Tibial artery (tissue), 4 donors: ENCODE data around the gene TULP4.
"Not testable (repeated sequence)": the region's sequence is repeated elsewhere in the genome, so short reads cannot be mapped to it uniquely, and the experiment has no call there.

Source experiments
- DNase-seq, 2 donors: peaks; one replicate each; pipeline ENCODE4 v3.0.0-alpha.2; 2019
- H3K27ac ChIP-seq, 2 donors: fragments of 200-600 bp; sonication (generic) in 1 of 2; 1 replicate in 1 of 2; 2 replicates in 1 of 2; pipeline ENCODE4 v1.5.1; 2018 to 2019; ENCODE audit warnings: mild to moderate bottlenecking in 1 of 2
- H3K27me3 ChIP-seq, 2 donors: fragments of 200-600 bp; sonication (generic) in 1 of 2; one replicate each; pipeline versions ENCODE4 v1.5.1 to v1.6.0; 2016 to 2019
- H3K36me3 ChIP-seq, 3 donors: fragments of 200-600 bp; sonication (generic) in 2 of 3; one replicate each; pipeline ENCODE4 v1.5.1; 2016 to 2019; ENCODE audit warnings: mild to moderate bottlenecking in 2 of 3
- H3K4me1 ChIP-seq, 4 donors: fragments of 200-600 bp; sonication (generic) in 2 of 4; 1 replicate in 3 of 4; 2 replicates in 1 of 4; pipeline ENCODE4 v1.5.1; 2016 to 2019
- H3K4me3 ChIP-seq, 2 donors: fragments of 200-600 bp; sonication (generic) in 1 of 2; 1 replicate in 1 of 2; 2 replicates in 1 of 2; pipeline ENCODE4 v1.5.1; 2018 to 2019; ENCODE audit warnings: mild to moderate bottlenecking in 2 of 2
- H3K9me3 ChIP-seq, 3 donors: fragments of 200-600 bp; sonication (generic) in 1 of 3; one replicate each; pipeline ENCODE4 v1.5.1; 2016 to 2019
- intact Hi-C: fragments of 100-400 bp; cut with DNase I; formaldehyde crosslinking; loops from one replicate; pipeline ENCODE4 v1.15.0; 2023; ENCODE audit warnings: low total_unique reads
- TF ChIP-seq, protein P1 (sequence below), 2 experiments: fragments of 200-600 bp in 1 of 2; fragments of 450-650 bp in 1 of 2; IDR thresholded peaks; one replicate each; pipeline ENCODE4 v1.5.1; 2017 to 2019; ENCODE audit warnings: antibody characterized with exemption in 2 of 2, mild to moderate bottlenecking in 1 of 2, moderate library complexity in 1 of 2

Gene TULP4

DNA sequence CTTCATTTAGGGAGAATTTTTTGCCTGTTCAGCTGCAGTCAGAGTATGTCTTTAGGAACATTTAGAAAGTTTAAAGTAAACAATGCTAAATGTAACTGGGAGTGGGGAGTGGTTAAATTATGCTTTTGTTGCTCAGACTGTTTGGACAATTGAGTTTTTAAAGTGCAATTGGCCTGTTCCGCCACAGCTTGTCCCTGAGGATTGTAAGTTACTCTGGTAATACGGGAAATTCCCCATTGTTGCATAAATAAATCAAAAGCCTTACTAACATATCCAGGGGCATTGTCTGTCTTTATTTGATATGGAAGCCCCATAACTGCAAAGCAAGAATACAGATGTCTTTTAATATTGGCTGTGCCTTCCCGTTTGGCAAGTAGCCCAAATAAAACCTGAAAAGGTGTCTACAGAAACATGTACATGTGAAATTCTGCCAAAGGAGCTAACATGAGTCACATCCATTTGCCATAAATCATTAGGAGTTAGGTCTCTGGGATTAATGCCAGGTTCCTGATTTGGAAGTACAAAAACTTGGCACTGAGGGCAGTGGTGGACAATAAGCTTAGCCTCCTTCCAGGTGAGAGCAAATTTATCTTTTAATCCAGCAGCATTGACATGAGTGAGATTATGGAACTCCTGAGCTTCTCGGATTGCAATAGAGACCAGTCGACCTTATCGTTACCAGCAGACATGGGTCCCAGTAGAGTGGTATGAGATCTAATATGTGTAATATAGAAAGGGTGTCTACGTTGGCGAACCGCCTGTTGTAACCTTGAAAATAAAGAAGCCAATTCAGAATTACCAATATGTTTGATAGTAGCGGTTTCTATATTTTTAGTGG is 11.7 kb upstream of the TULP4 start:
- H3K27ac ChIP-seq, intact Hi-C loops, H3K4me1 ChIP-seq, H3K27me3 ChIP-seq, H3K4me3 ChIP-seq, DNase-seq: not testable (repeated sequence)
- Histone ChIP-seq H3K9me3 (peaks cover 0 to 16% (median 7%) of the 10 kb centered on the region in 3 donors), H3K36me3 (peaks cover 7 to 18% (median 11%) of the 10 kb centered on the region in 3 donors)

DNA sequence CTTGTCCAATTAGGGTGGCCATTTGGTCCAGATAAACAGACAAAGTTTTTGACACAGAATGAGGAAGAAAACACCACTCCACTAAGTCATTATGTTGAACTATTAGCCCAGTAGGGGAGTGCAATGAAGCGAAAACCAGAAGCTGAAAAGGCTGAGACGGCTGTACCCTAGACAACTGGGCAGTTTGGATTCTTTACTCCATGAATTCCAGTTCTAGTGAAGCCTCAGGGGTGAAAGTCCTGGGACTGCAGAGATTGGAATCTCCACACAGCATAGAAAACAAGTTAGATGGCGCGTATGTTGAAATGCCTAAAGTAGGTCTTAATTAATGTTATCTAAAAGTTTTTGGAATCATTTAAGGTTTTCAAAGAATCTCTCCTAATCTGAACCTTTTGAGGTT is 10.7 kb upstream of the TULP4 start:
- H3K27me3 ChIP-seq, H3K27ac ChIP-seq, DNase-seq, H3K4me1 ChIP-seq, H3K4me3 ChIP-seq, intact Hi-C loops: not testable (repeated sequence)
- H3K36me3 ChIP-seq = peaks cover 1 to 13% (median 11%) of the 10 kb centered on the region in 3 donors
- peaks cover 0 to 12% (median 7%) of the 10 kb centered on the region in 3 donors for H3K9me3 ChIP-seq

DNA sequence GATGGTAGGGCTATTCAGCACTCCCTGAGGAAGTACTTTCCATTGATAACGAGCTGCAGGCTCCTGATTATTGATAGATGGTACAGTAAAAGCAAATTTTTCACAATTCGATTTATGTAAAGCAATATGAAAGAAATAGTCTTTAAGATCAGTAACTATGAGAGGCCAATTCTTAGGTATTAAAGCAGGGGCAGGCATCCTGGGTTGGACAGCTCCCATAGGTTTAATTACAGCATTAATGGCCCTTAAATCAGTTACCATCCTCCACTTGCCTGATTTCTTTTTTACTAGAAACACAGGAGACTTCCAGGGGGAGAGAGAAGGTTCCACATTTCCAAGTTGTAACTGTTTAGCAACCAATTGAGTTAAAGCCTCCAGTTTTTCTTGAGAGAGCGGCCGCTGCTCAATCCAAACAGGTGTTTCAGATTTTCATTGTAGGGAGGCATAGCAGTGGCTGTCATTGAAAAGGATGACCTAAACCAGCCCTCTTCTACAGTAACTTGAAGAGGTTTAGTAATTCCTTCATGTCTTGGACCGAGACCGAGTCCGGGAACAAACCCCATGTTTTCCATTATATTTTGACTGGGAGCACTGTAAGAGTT is 10.0 kb upstream of the TULP4 start:
- H3K36me3 ChIP-seq = peaks cover 0 to 11% (median 5%) of the 10 kb centered on the region in 3 donors
- H3K9me3 ChIP-seq, H3K27me3 ChIP-seq, H3K4me1 ChIP-seq, H3K4me3 ChIP-seq, DNase-seq, intact Hi-C loops, H3K27ac ChIP-seq: not testable (repeated sequence)

DNA sequence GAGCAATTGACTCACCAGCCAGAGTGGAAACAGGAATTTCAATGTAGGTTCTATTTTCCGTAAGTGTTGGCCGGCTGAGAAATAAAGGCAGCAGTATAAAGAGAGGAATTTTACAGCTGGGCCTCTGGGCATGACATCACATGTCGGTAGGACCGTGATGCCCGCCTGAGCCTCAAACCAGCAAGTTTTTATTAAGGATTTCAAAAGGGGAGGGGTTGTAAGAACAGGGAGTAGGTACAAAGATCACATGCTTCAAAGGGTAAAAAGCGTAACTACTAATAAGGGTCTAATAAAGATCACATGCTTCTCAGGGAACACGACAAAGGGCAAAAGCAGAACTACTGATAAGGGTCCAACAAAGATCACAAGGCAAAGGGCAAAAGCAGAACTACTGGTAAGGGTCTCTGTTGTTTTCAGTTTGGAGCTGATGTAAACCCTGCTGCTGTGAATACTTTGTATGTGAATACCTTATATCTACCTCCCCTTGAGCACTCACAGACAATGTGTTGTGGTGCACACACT is 9.0 kb upstream of the TULP4 start:
- intact Hi-C loops = no loop called here
- H3K4me3 ChIP-seq = no peak overlapping the region
- no peak for DNase-seq
- no peaks in the 10 kb centered on the region for H3K9me3 ChIP-seq
- TF ChIP-seq, protein P1, sequence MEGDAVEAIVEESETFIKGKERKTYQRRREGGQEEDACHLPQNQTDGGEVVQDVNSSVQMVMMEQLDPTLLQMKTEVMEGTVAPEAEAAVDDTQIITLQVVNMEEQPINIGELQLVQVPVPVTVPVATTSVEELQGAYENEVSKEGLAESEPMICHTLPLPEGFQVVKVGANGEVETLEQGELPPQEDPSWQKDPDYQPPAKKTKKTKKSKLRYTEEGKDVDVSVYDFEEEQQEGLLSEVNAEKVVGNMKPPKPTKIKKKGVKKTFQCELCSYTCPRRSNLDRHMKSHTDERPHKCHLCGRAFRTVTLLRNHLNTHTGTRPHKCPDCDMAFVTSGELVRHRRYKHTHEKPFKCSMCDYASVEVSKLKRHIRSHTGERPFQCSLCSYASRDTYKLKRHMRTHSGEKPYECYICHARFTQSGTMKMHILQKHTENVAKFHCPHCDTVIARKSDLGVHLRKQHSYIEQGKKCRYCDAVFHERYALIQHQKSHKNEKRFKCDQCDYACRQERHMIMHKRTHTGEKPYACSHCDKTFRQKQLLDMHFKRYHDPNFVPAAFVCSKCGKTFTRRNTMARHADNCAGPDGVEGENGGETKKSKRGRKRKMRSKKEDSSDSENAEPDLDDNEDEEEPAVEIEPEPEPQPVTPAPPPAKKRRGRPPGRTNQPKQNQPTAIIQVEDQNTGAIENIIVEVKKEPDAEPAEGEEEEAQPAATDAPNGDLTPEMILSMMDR (IDR thresholded peaks at IDR 0.05) = no peak
- no peak overlapping the region for H3K27ac ChIP-seq
- H3K36me3 ChIP-seq = peaks cover 0 to 5% (median 0%) of the 10 kb centered on the region in 3 donors
- no peaks in the 10 kb centered on the region for H3K27me3 ChIP-seq
- no peaks in the 10 kb centered on the region for H3K4me1 ChIP-seq

DNA sequence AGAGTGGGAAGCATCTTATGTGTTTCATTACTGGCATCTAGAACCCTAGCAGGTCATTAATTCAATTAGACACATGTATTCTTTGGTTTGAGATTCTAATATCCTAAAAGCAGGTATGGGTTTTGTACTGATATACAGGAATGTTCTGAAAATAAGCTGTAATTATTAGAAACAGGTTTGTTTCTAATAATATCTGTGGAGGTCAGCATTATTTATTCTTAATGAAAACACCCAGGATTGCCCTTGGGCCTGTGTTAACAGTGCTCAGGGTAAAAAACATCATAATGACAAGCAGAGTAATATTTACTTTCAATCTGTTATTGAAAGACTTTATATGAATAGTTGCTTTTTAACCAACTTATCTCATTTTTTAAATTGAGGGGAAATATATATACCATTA is 8.0 kb upstream of the TULP4 start:
- TF ChIP-seq, protein P1 (IDR thresholded peaks at IDR 0.05) = no peak
- H3K27ac ChIP-seq = no peak overlapping the region
- H3K27me3 ChIP-seq = no peaks in the 10 kb centered on the region
- intact Hi-C loops = no loop called here
- no peak overlapping the region for H3K4me3 ChIP-seq
- DNase-seq = no peak
- no peaks in the 10 kb centered on the region for H3K36me3 ChIP-seq
- no peaks in the 10 kb centered on the region for H3K4me1 ChIP-seq
- H3K9me3 ChIP-seq = no peaks in the 10 kb centered on the region

DNA sequence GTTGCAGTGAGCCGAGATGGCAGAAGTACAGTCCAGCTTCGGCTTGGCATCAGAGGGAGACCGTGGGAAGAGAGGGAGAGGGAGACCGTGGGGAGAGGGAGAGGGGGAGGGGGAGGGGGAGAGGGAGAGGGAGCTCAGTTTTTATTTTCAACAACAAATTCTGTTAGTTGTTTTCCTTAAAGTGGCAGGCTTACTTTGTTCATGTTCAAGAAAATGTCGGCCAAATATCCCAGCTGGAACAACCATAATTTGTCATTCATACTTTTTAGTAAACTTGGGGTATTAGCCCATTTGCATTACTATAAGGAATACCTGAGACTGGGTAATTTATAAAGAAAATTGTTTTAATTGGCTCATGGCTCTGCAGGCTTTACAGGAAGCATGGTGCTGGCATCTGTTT is 2.5 kb upstream of the TULP4 start:
- Histone ChIP-seq H3K36me3 (peaks cover 3 to 26% (median 12%) of the 10 kb centered on the region in 3 donors), H3K4me3 (no peak overlapping the region), H3K4me1 (no peaks in the 10 kb centered on the region), H3K27me3 (no peaks in the 10 kb centered on the region), H3K27ac (no peak overlapping the region), H3K9me3 (no peaks in the 10 kb centered on the region)
- no peak for DNase-seq
- TF ChIP-seq, protein P1 (IDR thresholded peaks at IDR 0.05) = no peak
- intact Hi-C loops = no loop called here

DNA sequence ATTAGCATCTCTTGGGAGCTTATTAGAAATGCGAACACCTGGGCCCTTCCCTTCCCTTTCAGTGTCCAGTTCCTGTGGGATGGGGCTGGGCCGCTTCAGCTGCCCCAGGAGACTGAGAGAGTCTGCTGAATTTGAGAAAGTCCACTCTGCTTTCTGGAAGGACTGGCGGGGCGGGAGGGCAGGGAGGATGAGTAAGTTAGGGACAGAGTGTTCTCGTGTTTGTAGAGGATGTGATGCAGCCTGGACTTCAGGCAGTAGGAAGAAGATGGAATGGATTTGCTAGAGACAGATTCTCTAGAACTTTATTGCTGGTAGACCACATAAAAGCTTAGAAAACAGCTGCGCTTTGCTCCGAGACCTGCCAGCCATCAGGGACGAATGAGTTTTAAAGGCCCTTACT is 1.1 kb upstream of the TULP4 start:
- Histone ChIP-seq H3K36me3 (peaks cover 3 to 26% (median 17%) of the 10 kb centered on the region in 3 donors), H3K27me3 (no peaks in the 10 kb centered on the region), H3K9me3 (no peaks in the 10 kb centered on the region), H3K27ac (no peak overlapping the region), H3K4me3 (no peak overlapping the region), H3K4me1 (no peaks in the 10 kb centered on the region)
- no peak for DNase-seq
- TF ChIP-seq, protein P1 (IDR thresholded peaks at IDR 0.05) = no peak
- intact Hi-C loops = no loop called here
